ENCODE data around the gene ZNF562.
A peak's percentile ranks its signal among the peaks of the same experiment; 100 is the strongest.
"Not testable (repeated sequence)": the region's sequence is repeated elsewhere in the genome, so short reads cannot be mapped to it uniquely, and the experiment has no call there.

ZNF562 gene

GRCh38 chr19:9674663-9675357 lies at the start of gene ZNF562:
TSS of gene ZNF562 (minus strand) at chr19:9675100. CDS start at chr19:9660744, 14,356 bp downstream.
- DNase-seq, result peak; percentile 56

- no peak for DNase-seq
These were observed 49.3 kb upstream of the ZNF562 start for GRCh38 chr19:9724157-9724556.

- DNase-seq, result no peak
These were observed 47.0 kb upstream of the ZNF562 start for GRCh38 chr19:9721861-9722260.

- DNase-seq, result no peak
These were observed 45.6 kb upstream of the ZNF562 start for GRCh38 chr19:9720541-9720940.

GRCh38 chr19:9711815-9712214 lies 36.9 kb upstream of the ZNF562 start:
- DNase-seq, result no peak

GRCh38 chr19:9709305-9709704 lies 34.4 kb upstream of the ZNF562 start:
- DNase-seq, result no peak

GRCh38 chr19:9705836-9706235 lies 30.9 kb upstream of the ZNF562 start:
- DNase-seq, result no peak

GRCh38 chr19:9702186-9702585 lies 27.3 kb upstream of the ZNF562 start:
- DNase-seq, result no peak

- DNase-seq, result no peak
These were observed 25.5 kb upstream of the ZNF562 start for GRCh38 chr19:9700229-9700981.

GRCh38 chr19:9690301-9690700 lies 15.4 kb upstream of the ZNF562 start:
- DNase-seq, result not testable (repeated sequence)

- not testable (repeated sequence) for DNase-seq
These were observed 5.1 kb upstream of the ZNF562 start for GRCh38 chr19:9679996-9680395.

GRCh38 chr19:9675358-9675901 lies 530 bp upstream of the ZNF562 start:
- not testable (repeated sequence) for DNase-seq

GRCh38 chr19:9673912-9674662 lies 813 bp downstream of the ZNF562 start:
- no peak for DNase-seq

GRCh38 chr19:9672893-9673292 lies 2.0 kb downstream of the ZNF562 start:
- DNase-seq, result no peak

GRCh38 chr19:9671655-9672054 lies 3.2 kb downstream of the ZNF562 start:
- no peak for DNase-seq

GRCh38 chr19:9668544-9668943 lies 6.4 kb downstream of the ZNF562 start:
- DNase-seq, result no peak

- no peak for DNase-seq
These were observed 7.0 kb downstream of the ZNF562 start for GRCh38 chr19:9667898-9668297.

- no peak for DNase-seq
These were observed 16.1 kb downstream of the ZNF562 start for GRCh38 chr19:9658769-9659168.

- DNase-seq, result not testable (repeated sequence)
These were observed 21.8 kb downstream of the ZNF562 start for GRCh38 chr19:9653066-9653555.

- not testable (repeated sequence) for DNase-seq
These were observed 23.4 kb downstream of the ZNF562 start for GRCh38 chr19:9651464-9651863.

- no peak for DNase-seq
These were observed 24.6 kb downstream of the ZNF562 start for GRCh38 chr19:9650345-9650744.

GRCh38 chr19:9645472-9645871 lies 29.4 kb downstream of the ZNF562 start:
- DNase-seq, result no peak

GRCh38 chr19:9644472-9644871 lies 30.4 kb downstream of the ZNF562 start:
- no peak for DNase-seq

All from NCI-H2107 (cell line).